B cell (primary cell): Measurements from ENCODE around the gene DYNLT3. TPM values are rescaled to one million over a fixed set of nuclear protein-coding genes. Genes with fewer than 3 reads are reported as not detected.
A peak's percentile ranks its signal among the peaks of the same experiment; 100 is the strongest.

ENCODE experiments used
- ATAC-seq: fragments of 200-7000 bp; cut with Tn5 transposase; one replicate; pipeline ENCODE4 v1.10.0; 2021; ENCODE audit warnings: low read depth, mild to moderate bottlenecking, moderate number of reproducible peaks, moderate library complexity
- CTCF ChIA-PET: fragments of 350-600 bp; sonication (Branson Sonifier 250); formaldehyde crosslinking; loops from one replicate; lab custom pipeline; 2021; ENCODE audit warnings: antibody characterized with exemption, inconsistent platforms; lab: Charles Lee
- POLR2A ChIA-PET: fragments of 350-600 bp; sonication (Branson Sonifier 250); formaldehyde crosslinking; loops from one replicate; lab custom pipeline; 2021; ENCODE audit warnings: antibody characterized with exemption; lab: Charles Lee
- DNase-seq: peaks from one replicate; pipeline ENCODE4 v3.0.0; 2013
- H2AFZ ChIP-seq: 2 replicates; pipeline ENCODE4 v1.6.1; 2012; ENCODE audit warnings: mild to moderate bottlenecking, low read depth, low read length; ENCODE audit not compliant: insufficient read depth, poor library complexity, severe bottlenecking
- H3K27ac ChIP-seq, 2 donors: 1 replicate in 1 of 2; 2 replicates in 1 of 2; pipeline ENCODE4 v1.5.1; 2012 to 2013; ENCODE audit warnings: low read length in 2 of 2, mild to moderate bottlenecking in 2 of 2, moderate library complexity in 1 of 2
- H3K27me3 ChIP-seq, 4 experiments: fragments of 200-600 bp in 1 of 4; sonication (generic) in 1 of 4; replicated peaks in 1 of 4; 1 replicate in 2 of 4; 2 replicates in 2 of 4; pipeline versions ENCODE4 v1.6.1 to v1.7.0; 2013 to 2016; ENCODE audit warnings: low read length in 3 of 4, mild to moderate bottlenecking in 2 of 4, mixed read lengths in 1 of 4, moderate library complexity in 1 of 4; ENCODE audit not compliant: insufficient read depth in 4 of 4, control insufficient read depth in 3 of 4; ENCODE audit errors: control extremely low read depth in 1 of 4
- H3K36me3 ChIP-seq, 2 experiments: replicated peaks in 1 of 2; 1 replicate in 1 of 2; 2 replicates in 1 of 2; pipeline versions ENCODE4 v1.6.1 to v1.7.1; 2013; ENCODE audit warnings: low read length in 1 of 2; ENCODE audit not compliant: insufficient read depth in 2 of 2, control insufficient read depth in 1 of 2; ENCODE audit errors: control extremely low read depth in 1 of 2, extremely low read depth in 1 of 2
- H3K4me1 ChIP-seq, 2 donors: fragments of 200-600 bp in 1 of 2; sonication (generic) in 1 of 2; 1 replicate in 1 of 2; 2 replicates in 1 of 2; pipeline versions ENCODE4 v1.5.1 to v1.6.1; 2013 to 2017; ENCODE audit warnings: low read length in 2 of 2; ENCODE audit not compliant: control insufficient read depth in 2 of 2, insufficient read depth in 2 of 2
- H3K4me2 ChIP-seq: replicated peaks from 2 replicates; pipeline ENCODE3; 2012; ENCODE audit warnings: mild to moderate bottlenecking, low read depth, low read length; ENCODE audit not compliant: poor library complexity, severe bottlenecking
- H3K4me3 ChIP-seq, 5 experiments: fragments of 200-600 bp in 1 of 5; sonication (generic) in 1 of 5; 1 replicate in 3 of 5; 2 replicates in 2 of 5; pipeline versions ENCODE4 v1.5.1 to v1.7.0; 2011 to 2016; ENCODE audit warnings: low read length in 4 of 5, mild to moderate bottlenecking in 4 of 5, low read depth in 2 of 5, control low read depth in 1 of 5, moderate library complexity in 1 of 5; ENCODE audit not compliant: insufficient read depth in 1 of 5; ENCODE audit errors: control extremely low read depth in 1 of 5, extremely low read depth in 1 of 5
- H3K79me2 ChIP-seq: fragments of 200-600 bp; sonication (generic); one replicate; pipeline ENCODE4 v1.6.0; 2016; ENCODE audit warnings: low read length; ENCODE audit not compliant: control insufficient read depth, insufficient read depth
- H3K9ac ChIP-seq: fragments of 200-600 bp; sonication (generic); 2 replicates; pipeline ENCODE4 v1.6.1; 2017; ENCODE audit warnings: mild to moderate bottlenecking, low read length, moderate library complexity
- H3K9me3 ChIP-seq, 3 donors: one replicate each; pipeline versions ENCODE4 v1.6.1 to v1.7.1; 2013; ENCODE audit warnings: low read length in 2 of 3; ENCODE audit not compliant: control insufficient read depth in 2 of 3, insufficient read depth in 1 of 3; ENCODE audit errors: control extremely low read depth in 1 of 3
- H4K20me1 ChIP-seq: 2 replicates; pipeline ENCODE4 v1.6.0; 2012; ENCODE audit warnings: mild to moderate bottlenecking, low read length; ENCODE audit not compliant: insufficient read depth, control insufficient read depth, poor library complexity, severe bottlenecking
- H3K27ac Mint-ChIP-seq: one replicate; pipeline ENCODE4 v1.8.0; 2021; ENCODE audit warnings: mixed read lengths
- H3K27me3 Mint-ChIP-seq: one replicate; pipeline ENCODE4 v1.8.0; 2021; ENCODE audit warnings: mixed read lengths
- H3K4me1 Mint-ChIP-seq: one replicate; pipeline ENCODE4 v1.8.0; 2021; ENCODE audit warnings: mixed read lengths
- H3K4me3 Mint-ChIP-seq: one replicate; pipeline ENCODE4 v1.8.0; 2021; ENCODE audit warnings: mixed read lengths
- H3K9me3 Mint-ChIP-seq: one replicate; pipeline ENCODE4 v1.8.0; 2022; ENCODE audit warnings: mixed read lengths; ENCODE audit not compliant: insufficient read depth
- CTCF ChIP-seq: fragments of 200-600 bp; IDR thresholded peaks from one replicate; pipeline ENCODE4 v1.8.0; 2022; ENCODE audit warnings: antibody characterized with exemption, mild to moderate bottlenecking
- EZH2 ChIP-seq: IDR thresholded peaks from 2 replicates; pipeline ENCODE4 v1.6.1; 2012; ENCODE audit warnings: borderline replicate concordance, low read depth, mild to moderate bottlenecking, moderate library complexity, low read length; ENCODE audit not compliant: insufficient read depth, poor library complexity, severe bottlenecking
- WGBS: methylation state at CpG from one replicate; pipeline ENCODE4 v1.1.5; 2013; ENCODE audit warnings: missing lambda C conversion rate; ENCODE audit not compliant: insufficient coverage; 5-methylcytosine and 5-hydroxymethylcytosine counted together
- intact Hi-C: fragments of 100-400 bp; cut with micrococcal nuclease; formaldehyde crosslinking; loops from one replicate; pipeline ENCODE4 v1.10.0; 2022
- polyA plus RNA-seq: library from polyadenylated mRNA; depleted of rRNA; stranded (reverse); fragments of >200 nt; gene quantifications from 2 replicates; pipeline ENCODE4 v1.2.3, GENCODE V29; 2012
- total RNA-seq, 2 donors: library from RNA; stranded (reverse); fragments of 120-200 nt in 1 of 2; gene quantifications; 1 replicate in 1 of 2; 2 replicates in 1 of 2; pipeline versions ENCODE4 v1.2.3 to v1.2.4, GENCODE V29; 2013 to 2022

DYNLT3 gene
- total and polyA plus RNA-seq, 2 donors (not counting 1 experiment from before 2014, with no cell fraction given), result 15.3 to 20.4 TPM

GRCh38 chrX:37854148-37854547 is 6.8 kb upstream of the DYNLT3 start:
- Histone ChIP-seq H3K9ac (no peak overlapping the region), H3K4me2 (no peak overlapping the region), H3K27ac (no peak overlapping the region), H3K36me3 (no peaks in the 10 kb centered on the region), H3K9me3 (no peaks in the 10 kb centered on the region), H3K27me3 (peaks cover 0 to 8% (median 0%) of the 10 kb centered on the region in 4 experiments), H4K20me1 (no peaks in the 10 kb centered on the region), H2AFZ (no peak overlapping the region), H3K4me1 (no peaks in the 10 kb centered on the region), H3K79me2 (no peaks in the 10 kb centered on the region), H3K4me3 (no peak overlapping the region)
- POLR2A ChIA-PET, result no interaction called here
- TF ChIP-seq CTCF, result no peak
- no peak for TF ChIP-seq EZH2
- no peaks in the 10 kb centered on the region for H3K9me3 Mint-ChIP-seq
- no peak overlapping the region for H3K4me3 Mint-ChIP-seq
- intact Hi-C loops, result no loop called here
- H3K4me1 Mint-ChIP-seq, result no peaks in the 10 kb centered on the region
- H3K27ac Mint-ChIP-seq, result no peak overlapping the region
- DNase-seq (no peak), ATAC-seq (no peak)
- whole genome bisulfite sequencing, result no CpG with 5 or more reads among the region's 3 CpGs
- CTCF ChIA-PET, result no interaction called here
- peaks cover 6% of the 10 kb centered on the region for H3K27me3 Mint-ChIP-seq

GRCh38 chrX:37847733-37848197 is 394 bp upstream of the DYNLT3 start:
- ChIA-PET POLR2A (no interaction called here), CTCF (no interaction called here)
- intact Hi-C loops, result loop anchor here (1.0 kb wide), 1 partner anchor 480 kb away; the partner anchor contains the start of gene RPGR
- H3K9me3 Mint-ChIP-seq, result no peaks in the 10 kb centered on the region
- no CpG with 5 or more reads among the region's 5 CpGs for WGBS
- peaks cover 3% of the 10 kb centered on the region for H3K27me3 Mint-ChIP-seq
- Histone ChIP-seq H2AFZ (peak overlapping the region; percentile 74), H3K36me3 (no peaks in the 10 kb centered on the region), H3K27ac (peak overlapping the region; percentile 89 to 93), H3K9me3 (no peaks in the 10 kb centered on the region), H3K4me3 (peak overlapping the region; percentile 58 to 82 (median 68)), H3K4me2 (peak overlapping the region; percentile 71), H3K4me1 (peaks cover 4 to 9% of the 10 kb centered on the region in 2 donors), H4K20me1 (no peaks in the 10 kb centered on the region), H3K79me2 (no peaks in the 10 kb centered on the region), H3K9ac (peak overlapping the region; percentile 80), H3K27me3 (peaks cover 0 to 8% (median 0%) of the 10 kb centered on the region in 4 experiments)
- peak overlapping the region; percentile 95 for H3K27ac Mint-ChIP-seq
- peaks cover 14% of the 10 kb centered on the region for H3K4me1 Mint-ChIP-seq
- DNase-seq (no peak), ATAC-seq (no peak)
- peak overlapping the region; percentile 91 for H3K4me3 Mint-ChIP-seq
- TF ChIP-seq CTCF, result no peak
